GM12878 (cell line): ENCODE data around the gene RSBN1L. TPM values are rescaled to one million over a fixed set of nuclear protein-coding genes. Genes with fewer than 3 reads are reported as not detected.

Experiments
- ATAC-seq: fragments of 200-7000 bp; cut with Tn5 transposase; 3 replicates; pipeline ENCODE4 v1.9.1; 2020; ENCODE audit warnings: mild to moderate bottlenecking, moderate library complexity
- BruUV-seq: library from RNA; stranded (reverse); fragments of 400-500 nt; replicated peaks from 2 replicates; lab custom pipeline; 2021; lab: Mats Ljungman, UMichigan
- CTCF ChIA-PET: fragments of 300-600 bp; sonication (Branson Sonifier 250); formaldehyde crosslinking; extraction: SDS; loops from one replicate; lab custom pipeline; 2021; ENCODE audit warnings: inconsistent platforms; lab: Yijun Ruan, JAX
- POLR2A ChIA-PET: fragments of 350-600 bp; formaldehyde crosslinking; extraction: SDS; loops from one replicate; lab custom pipeline; 2021; ENCODE audit warnings: inconsistent platforms; lab: Charles Lee
- RAD21 ChIA-PET: fragments of 300-600 bp; sonication (Branson Sonifier 250); formaldehyde crosslinking; loops from one replicate; lab custom pipeline; 2023; ENCODE audit warnings: antibody characterized with exemption; ENCODE audit not compliant: unreplicated experiment; lab: Charles Lee
- SMC1A ChIA-PET: fragments of 300-600 bp; sonication (Branson Sonifier 250); formaldehyde crosslinking; loops from one replicate; lab custom pipeline; 2023; ENCODE audit not compliant: unreplicated experiment, uncharacterized antibody; lab: Charles Lee
- DNase-seq: peaks from one replicate; pipeline ENCODE4 v3.0.0-alpha.2; 2011; ENCODE audit warnings: low read depth, low spot score
- FAIRE-seq: peaks from 3 replicates; lab custom pipeline; 2011; peaks lifted over from hg19 to GRCh38; lab: Jason Lieb, UNC
- H2AFZ ChIP-seq: 2 replicates; pipeline ENCODE4 v1.6.0; 2011; ENCODE audit warnings: low read depth, low read length, control low read depth; ENCODE audit not compliant: control insufficient read depth
- H3K27ac ChIP-seq: 2 replicates; pipeline ENCODE4 v1.5.1; 2011; ENCODE audit warnings: control low read depth; ENCODE audit not compliant: control insufficient read depth, insufficient read depth
- H3K27me3 ChIP-seq, 2 experiments: replicated peaks in 1 of 2; 2 replicates each; pipeline versions ENCODE4 v1.6.0 to v1.6.1; 2011; ENCODE audit warnings: low read length in 1 of 2; ENCODE audit not compliant: control insufficient read depth in 2 of 2, insufficient read depth in 2 of 2
- H3K36me3 ChIP-seq, 2 experiments: 2 replicates each; pipeline ENCODE4 v1.5.1; 2011; ENCODE audit warnings: low read length in 1 of 2; ENCODE audit not compliant: control insufficient read depth in 2 of 2, insufficient read depth in 2 of 2
- H3K4me1 ChIP-seq: 2 replicates; pipeline ENCODE4 v1.6.1; 2011; ENCODE audit warnings: mild to moderate bottlenecking, low read length, moderate library complexity, mixed read lengths; ENCODE audit not compliant: control insufficient read depth, insufficient read depth
- H3K4me2 ChIP-seq: 2 replicates; pipeline ENCODE4 v1.6.0; 2011; ENCODE audit warnings: control low read depth; ENCODE audit not compliant: control insufficient read depth, insufficient read depth
- H3K4me3 ChIP-seq: fragments of 200-600 bp; sonication (generic); 2 replicates; pipeline ENCODE4 v1.5.1; 2016
- H3K79me2 ChIP-seq: 2 replicates; pipeline ENCODE4 v1.6.0; 2011; ENCODE audit warnings: low read length; ENCODE audit not compliant: control insufficient read depth, insufficient read depth
- H3K9ac ChIP-seq: 2 replicates; pipeline ENCODE4 v1.8.0; 2011; ENCODE audit warnings: low read length, control low read depth, mixed read lengths; ENCODE audit not compliant: control insufficient read depth, insufficient read depth
- H3K9me3 ChIP-seq: replicated peaks from 3 replicates; pipeline ENCODE4 v1.5.1; 2011; ENCODE audit warnings: mild to moderate bottlenecking, low read length; ENCODE audit not compliant: control insufficient read depth, insufficient read depth
- H4K20me1 ChIP-seq: 2 replicates; pipeline ENCODE4 v1.6.0; 2011; ENCODE audit not compliant: control insufficient read depth, insufficient read depth
- BMI1 ChIP-seq: fragments of 450-650 bp; IDR thresholded peaks from 2 replicates; pipeline ENCODE4 v1.6.1; 2016; ENCODE audit warnings: mild to moderate bottlenecking, moderate library complexity, borderline replicate concordance
- EED ChIP-seq: sonication (generic); IDR thresholded peaks from 2 replicates; pipeline ENCODE4 v1.6.1; 2016; ENCODE audit warnings: antibody characterized with exemption, low read depth
- EGR1 ChIP-seq, 2 experiments: IDR thresholded peaks; 1 replicate in 1 of 2; 2 replicates in 1 of 2; pipeline ENCODE4 v1.6.1; 2011 to 2012; ENCODE audit warnings: low read depth in 2 of 2, low read length in 2 of 2, borderline replicate concordance in 1 of 2, mild to moderate bottlenecking in 1 of 2, moderate library complexity in 1 of 2
- MEF2A ChIP-seq: IDR thresholded peaks from 2 replicates; pipeline ENCODE4 v1.6.1; 2011; ENCODE audit warnings: low read depth, mild to moderate bottlenecking, low read length, moderate library complexity; ENCODE audit not compliant: insufficient read depth
- NFIC ChIP-seq: IDR thresholded peaks from 2 replicates; pipeline ENCODE4 v1.6.1; 2012; ENCODE audit warnings: low read depth, mild to moderate bottlenecking, inconsistent platforms, low read length, moderate library complexity
- NR2C1 ChIP-seq: fragments of 450-650 bp; IDR thresholded peaks from 2 replicates; pipeline ENCODE4 v1.6.1; 2017; ENCODE audit warnings: antibody characterized with exemption, mild to moderate bottlenecking, moderate library complexity
- NRF1 ChIP-seq: conservative IDR thresholded peaks from 2 replicates; pipeline ENCODE4 v1.6.1; 2011; ENCODE audit warnings: mild to moderate bottlenecking, low read depth, low read length, improper control_type of control experiment
- POLR2AphosphoS2 ChIP-seq: IDR thresholded peaks from 2 replicates; pipeline ENCODE4 v1.6.1; 2011; ENCODE audit warnings: low read depth, mild to moderate bottlenecking, low read length, improper control_type of control experiment, moderate library complexity
- RBBP5 ChIP-seq: fragments of 200-600 bp; sonication (generic); conservative IDR thresholded peaks from 2 replicates; pipeline ENCODE4 v1.6.1; 2016
- SKIL ChIP-seq: fragments of 450-650 bp; IDR thresholded peaks from 2 replicates; pipeline ENCODE4 v1.6.1; 2017; ENCODE audit warnings: mild to moderate bottlenecking, low read depth, inconsistent platforms; ENCODE audit not compliant: poor library complexity, severe bottlenecking
- SREBF1 ChIP-seq: IDR thresholded peaks from 2 replicates; pipeline ENCODE4 v1.6.1; 2012; ENCODE audit warnings: mild to moderate bottlenecking, low read length
- ZNF217 ChIP-seq: fragments of 450-650 bp; IDR thresholded peaks from 2 replicates; pipeline ENCODE4 v1.6.1; 2017; ENCODE audit warnings: antibody characterized with exemption, mild to moderate bottlenecking
- WGBS: methylation state at CpG from one replicate; pipeline ENCODE4 v1.1.6; 2016; ENCODE audit warnings: low lambda C conversion rate; ENCODE audit not compliant: insufficient replicate concordance, insufficient coverage; ENCODE audit errors: missing lambda C conversion rate; 5-methylcytosine and 5-hydroxymethylcytosine counted together
- in situ Hi-C: fragments of 300-500 bp; cut with MboI; formaldehyde crosslinking; loops from 9 replicates; pipeline ENCODE4 v1.14.3; 2018; ENCODE audit warnings: mixed read lengths
- intact Hi-C: fragments of 100-400 bp; cut with micrococcal nuclease; formaldehyde crosslinking; loops from one replicate; pipeline ENCODE4 v1.14.2; 2022; ENCODE audit not compliant: unreplicated experiment
- polyA plus RNA-seq, 11 experiments: library from polyadenylated mRNA; depleted of rRNA in 4 of 11; unstranded in 6 of 11; stranded (reverse) in 5 of 11; fragments of >200 nt; fragmentation: Nextera tagmentation in 4 of 11; fragmentation: Illumina TruSeq in 1 of 11; extraction: Ambion mirVana in 4 of 11; extraction: Trizol in 1 of 11; gene quantifications; 1 replicate in 1 of 11; 2 replicates in 10 of 11; pipeline versions ENCODE4 v1.2.1 to v1.2.3, GENCODE V29; 2011 to 2016; ENCODE audit warnings: inconsistent platforms in 2 of 11, missing spikeins in 2 of 11, low read depth in 1 of 11
- total RNA-seq, 4 experiments: library from RNA; depleted of rRNA in 3 of 4; stranded (reverse); fragments of >200 nt in 3 of 4; fragmentation: Illumina TruSeq in 1 of 4; extraction: Trizol in 1 of 4; gene quantifications; 2 replicates each; pipeline versions ENCODE4 v1.2.1 to v1.2.3, GENCODE V29; 2013 to 2021
- TF ChIP-seq, protein P1 (sequence below): fragments of 450-650 bp; IDR thresholded peaks from 2 replicates; pipeline ENCODE4 v1.6.1; 2017; ENCODE audit warnings: antibody characterized with exemption, mild to moderate bottlenecking, moderate library complexity
- TF ChIP-seq, protein P2 (sequence below): IDR thresholded peaks from 2 replicates; pipeline ENCODE4 v1.6.1; 2012; ENCODE audit warnings: mild to moderate bottlenecking, low read depth, low read length

The RSBN1L gene
- total and polyA plus RNA-seq, 10 of the 15 experiments (the other 5 are each of a cell fraction or from before 2014, with no cell fraction given): 4.5 to 23.7 (median 10.3) TPM

- Histone ChIP-seq H4K20me1 (no peaks in the 10 kb centered on the region), H3K4me2 (peak overlapping the region; percentile 83), H3K36me3 (no peaks in the 10 kb centered on the region), H2AFZ (no peak overlapping the region), H3K79me2 (peaks cover 90% of the 10 kb centered on the region), H3K4me1 (peaks cover 16% of the 10 kb centered on the region), H3K4me3 (peak overlapping the region; percentile 94), H3K27ac (peak overlapping the region; percentile 76), H3K9me3 (peaks cover 1% of the 10 kb centered on the region), H3K9ac (peak overlapping the region; percentile 79), H3K27me3 (no peaks in the 10 kb centered on the region)
- ChIA-PET RAD21 (no interaction called here), CTCF (interaction anchor here (2.2 kb wide), 1 partner anchor 106 kb away, joined by 9 read pairs; no protein-coding TSS in a partner anchor), POLR2A (interaction anchor here (0.6 kb wide), 1 partner anchor 41 kb away, joined by 6 read pairs; no protein-coding TSS in a partner anchor), SMC1A (no interaction called here)
- DNase-seq (peak; percentile 48), FAIRE-seq (peak; percentile 56), ATAC-seq (peak; percentile 2)
- in situ Hi-C loops: no loop called here
- intact Hi-C loops: no loop called here
- WGBS: 2% methylated on average over 4 of the region's 4 CpGs
- BruUV-seq: TSS peak; percentile 49
- TF ChIP-seq, protein P1, sequence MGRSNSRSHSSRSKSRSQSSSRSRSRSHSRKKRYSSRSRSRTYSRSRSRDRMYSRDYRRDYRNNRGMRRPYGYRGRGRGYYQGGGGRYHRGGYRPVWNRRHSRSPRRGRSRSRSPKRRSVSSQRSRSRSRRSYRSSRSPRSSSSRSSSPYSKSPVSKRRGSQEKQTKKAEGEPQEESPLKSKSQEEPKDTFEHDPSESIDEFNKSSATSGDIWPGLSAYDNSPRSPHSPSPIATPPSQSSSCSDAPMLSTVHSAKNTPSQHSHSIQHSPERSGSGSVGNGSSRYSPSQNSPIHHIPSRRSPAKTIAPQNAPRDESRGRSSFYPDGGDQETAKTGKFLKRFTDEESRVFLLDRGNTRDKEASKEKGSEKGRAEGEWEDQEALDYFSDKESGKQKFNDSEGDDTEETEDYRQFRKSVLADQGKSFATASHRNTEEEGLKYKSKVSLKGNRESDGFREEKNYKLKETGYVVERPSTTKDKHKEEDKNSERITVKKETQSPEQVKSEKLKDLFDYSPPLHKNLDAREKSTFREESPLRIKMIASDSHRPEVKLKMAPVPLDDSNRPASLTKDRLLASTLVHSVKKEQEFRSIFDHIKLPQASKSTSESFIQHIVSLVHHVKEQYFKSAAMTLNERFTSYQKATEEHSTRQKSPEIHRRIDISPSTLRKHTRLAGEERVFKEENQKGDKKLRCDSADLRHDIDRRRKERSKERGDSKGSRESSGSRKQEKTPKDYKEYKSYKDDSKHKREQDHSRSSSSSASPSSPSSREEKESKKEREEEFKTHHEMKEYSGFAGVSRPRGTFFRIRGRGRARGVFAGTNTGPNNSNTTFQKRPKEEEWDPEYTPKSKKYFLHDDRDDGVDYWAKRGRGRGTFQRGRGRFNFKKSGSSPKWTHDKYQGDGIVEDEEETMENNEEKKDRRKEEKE: no peak
- TF ChIP-seq RBBP5 (no peak), EGR1 (IDR thresholded peaks at IDR 0.05; ENCODE audit: borderline replicate concordance in 1 of 2, low read depth in 2 of 2, low read length in 2 of 2) (0 out of 3 replicates have a peak, but pooled peaks of 1 of the 2 experiments have one; percentile 29), MEF2A (peak; percentile 78), BMI1 (no peak), POLR2AphosphoS2 (no peak), SREBF1 (no peak), EED (0 out of 2 replicates have a peak, but pooled peaks have one; percentile 48), NR2C1 (no peak), SKIL (peak; percentile 46), ZNF217 (no peak), NFIC (peak; percentile 45; the same call in 1 of the 2 replicates), NRF1 (no peak)
- TF ChIP-seq, protein P2, sequence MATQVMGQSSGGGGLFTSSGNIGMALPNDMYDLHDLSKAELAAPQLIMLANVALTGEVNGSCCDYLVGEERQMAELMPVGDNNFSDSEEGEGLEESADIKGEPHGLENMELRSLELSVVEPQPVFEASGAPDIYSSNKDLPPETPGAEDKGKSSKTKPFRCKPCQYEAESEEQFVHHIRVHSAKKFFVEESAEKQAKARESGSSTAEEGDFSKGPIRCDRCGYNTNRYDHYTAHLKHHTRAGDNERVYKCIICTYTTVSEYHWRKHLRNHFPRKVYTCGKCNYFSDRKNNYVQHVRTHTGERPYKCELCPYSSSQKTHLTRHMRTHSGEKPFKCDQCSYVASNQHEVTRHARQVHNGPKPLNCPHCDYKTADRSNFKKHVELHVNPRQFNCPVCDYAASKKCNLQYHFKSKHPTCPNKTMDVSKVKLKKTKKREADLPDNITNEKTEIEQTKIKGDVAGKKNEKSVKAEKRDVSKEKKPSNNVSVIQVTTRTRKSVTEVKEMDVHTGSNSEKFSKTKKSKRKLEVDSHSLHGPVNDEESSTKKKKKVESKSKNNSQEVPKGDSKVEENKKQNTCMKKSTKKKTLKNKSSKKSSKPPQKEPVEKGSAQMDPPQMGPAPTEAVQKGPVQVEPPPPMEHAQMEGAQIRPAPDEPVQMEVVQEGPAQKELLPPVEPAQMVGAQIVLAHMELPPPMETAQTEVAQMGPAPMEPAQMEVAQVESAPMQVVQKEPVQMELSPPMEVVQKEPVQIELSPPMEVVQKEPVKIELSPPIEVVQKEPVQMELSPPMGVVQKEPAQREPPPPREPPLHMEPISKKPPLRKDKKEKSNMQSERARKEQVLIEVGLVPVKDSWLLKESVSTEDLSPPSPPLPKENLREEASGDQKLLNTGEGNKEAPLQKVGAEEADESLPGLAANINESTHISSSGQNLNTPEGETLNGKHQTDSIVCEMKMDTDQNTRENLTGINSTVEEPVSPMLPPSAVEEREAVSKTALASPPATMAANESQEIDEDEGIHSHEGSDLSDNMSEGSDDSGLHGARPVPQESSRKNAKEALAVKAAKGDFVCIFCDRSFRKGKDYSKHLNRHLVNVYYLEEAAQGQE: no peak
Observed at GRCh38 chr7:77800158-77800557, 103.9 kb downstream of the RSBN1L start.
